GM23338 (cell line): ENCODE measurements around the gene PACS1. TPM values are rescaled to one million over a fixed set of nuclear protein-coding genes. Genes with fewer than 3 reads are reported as not detected.

Experiments
- ATAC-seq: fragments of 200-7000 bp; cut with Tn5 transposase; 3 replicates; pipeline ENCODE4 v1.9.1; 2020
- DNase-seq: peaks from one replicate; pipeline ENCODE4 v3.0.0-alpha.2; 2015; ENCODE audit warnings: low spot score
- H2AFZ ChIP-seq: fragments of 200-600 bp; sonication (generic); 2 replicates; pipeline ENCODE4 v1.8.0; 2016; ENCODE audit warnings: antibody characterized with exemption, mild to moderate bottlenecking, moderate library complexity
- H3F3A ChIP-seq: fragments of 200-600 bp; sonication (generic); replicated peaks from 2 replicates; pipeline ENCODE4 v1.8.0; 2017; ENCODE audit warnings: antibody characterized with exemption, mixed run types, low read depth
- H3K27ac ChIP-seq: fragments of 200-600 bp; sonication (generic); 2 replicates; pipeline ENCODE4 v1.6.1; 2016; ENCODE audit warnings: low read depth
- H3K27me3 ChIP-seq: fragments of 200-600 bp; sonication (generic); 2 replicates; pipeline ENCODE4 v1.8.0; 2016; ENCODE audit warnings: mild to moderate bottlenecking, mixed run types, moderate library complexity; ENCODE audit not compliant: insufficient read depth
- H3K36me3 ChIP-seq: fragments of 200-600 bp; sonication (generic); 2 replicates; pipeline ENCODE4 v1.8.0; 2016; ENCODE audit warnings: mild to moderate bottlenecking; ENCODE audit not compliant: insufficient read depth
- H3K4me1 ChIP-seq: fragments of 200-600 bp; sonication (generic); 2 replicates; pipeline ENCODE4 v1.8.0; 2016; ENCODE audit warnings: mild to moderate bottlenecking, moderate library complexity; ENCODE audit not compliant: insufficient read depth
- H3K4me2 ChIP-seq: fragments of 200-600 bp; sonication (generic); 2 replicates; pipeline ENCODE4 v1.7.1; 2017; ENCODE audit warnings: mixed run types
- H3K4me3 ChIP-seq: fragments of 200-600 bp; sonication (generic); 2 replicates; pipeline ENCODE4 v1.6.1; 2016; ENCODE audit warnings: mixed run types
- H3K79me2 ChIP-seq: fragments of 200-600 bp; sonication (generic); replicated peaks from 2 replicates; pipeline ENCODE4 v1.8.0; 2017; ENCODE audit warnings: mild to moderate bottlenecking; ENCODE audit not compliant: insufficient read depth
- H3K9me2 ChIP-seq: fragments of 200-600 bp; sonication (generic); 2 replicates; pipeline ENCODE4 v1.8.0; 2017; ENCODE audit not compliant: insufficient read depth
- H4K20me1 ChIP-seq: fragments of 200-600 bp; sonication (generic); replicated peaks from 2 replicates; pipeline ENCODE4 v1.8.0; 2017; ENCODE audit warnings: mild to moderate bottlenecking; ENCODE audit not compliant: insufficient read depth
- H3K27ac Mint-ChIP-seq: 2 replicates; pipeline ENCODE4 v1.8.0; 2020; ENCODE audit warnings: inconsistent platforms, mild to moderate bottlenecking, moderate library complexity, mixed read lengths
- H3K27me3 Mint-ChIP-seq: 3 replicates; pipeline ENCODE4 v1.8.0; 2022; ENCODE audit warnings: low read depth, mild to moderate bottlenecking, moderate library complexity, mixed read lengths, inconsistent platforms; ENCODE audit not compliant: insufficient read depth, poor library complexity
- H3K36me3 Mint-ChIP-seq: 3 replicates; pipeline ENCODE4 v1.8.0; 2021; ENCODE audit warnings: low read depth, mild to moderate bottlenecking, inconsistent platforms, moderate library complexity, mixed read lengths
- H3K4me1 Mint-ChIP-seq: 3 replicates; pipeline ENCODE4 v1.8.0; 2020; ENCODE audit warnings: mild to moderate bottlenecking, inconsistent platforms, mixed read lengths
- H3K4me3 Mint-ChIP-seq: 3 replicates; pipeline ENCODE4 v1.8.0; 2021; ENCODE audit warnings: moderate library complexity, mild to moderate bottlenecking, inconsistent platforms, mixed read lengths
- H3K9me3 Mint-ChIP-seq: 3 replicates; pipeline ENCODE4 v1.8.0; 2020; ENCODE audit warnings: moderate library complexity, mild to moderate bottlenecking, inconsistent platforms, mixed read lengths
- CREB1 ChIP-seq: fragments of 250-450 bp; sonication (Bioruptor Pico); IDR thresholded peaks from 2 replicates; pipeline ENCODE4 v1.5.0; 2020; ENCODE audit warnings: low read depth, mild to moderate bottlenecking, moderate library complexity
- EZH2 ChIP-seq: fragments of 200-600 bp; sonication (generic); IDR thresholded peaks from one replicate; pipeline ENCODE4 v1.8.0; 2017; ENCODE audit warnings: antibody characterized with exemption, mild to moderate bottlenecking, low read depth; ENCODE audit not compliant: unreplicated experiment
- EZH2phosphoT487 ChIP-seq: fragments of 200-600 bp; sonication (generic); IDR thresholded peaks from one replicate; pipeline ENCODE4 v1.8.1; 2018; ENCODE audit warnings: antibody characterized with exemption; ENCODE audit not compliant: unreplicated experiment
- JUNB ChIP-seq: IDR thresholded peaks from one replicate; pipeline ENCODE4 v1.6.1; 2016; ENCODE audit warnings: antibody characterized with exemption; ENCODE audit not compliant: unreplicated experiment
- POLR2AphosphoS5 ChIP-seq: IDR thresholded peaks from 2 replicates; pipeline ENCODE4 v1.6.1; 2016; ENCODE audit warnings: antibody characterized with exemption, low read depth
- ZNF331 ChIP-seq: fragments of 250-450 bp; sonication (Bioruptor Pico); IDR thresholded peaks from 2 replicates; pipeline ENCODE4 v1.5.0; 2020; ENCODE audit warnings: low read depth, mild to moderate bottlenecking, moderate library complexity
- polyA plus RNA-seq: library from polyadenylated mRNA; unstranded; fragments of >200 nt; fragmentation: Nextera tagmentation; extraction: Ambion mirVana; gene quantifications from 2 replicates; pipeline ENCODE4 v1.2.1, GENCODE V29; 2016
- total RNA-seq: library from RNA; depleted of rRNA; stranded (reverse); fragments of >200 nt; shearing (Covaris generic); gene quantifications from 2 replicates; pipeline ENCODE4 v1.2.3, GENCODE V29; 2014
- TF ChIP-seq, protein P1 (sequence below), 2 experiments: fragments of 200-600 bp in 1 of 2; sonication (generic) in 1 of 2; conservative IDR thresholded peaks; 2 replicates each; pipeline versions ENCODE4 v1.5.1 to v1.6.1; 2016 to 2017; ENCODE audit warnings: antibody characterized with exemption in 2 of 2, low read depth in 2 of 2, mild to moderate bottlenecking in 2 of 2, moderate library complexity in 1 of 2
- TF ChIP-seq, protein P2 (sequence below): IDR thresholded peaks from 2 replicates; pipeline ENCODE4 v1.6.1; 2016; ENCODE audit warnings: antibody characterized with exemption
- TF ChIP-seq, protein P3 (sequence below): fragments of 250-450 bp; sonication (Bioruptor Pico); IDR thresholded peaks from 2 replicates; pipeline ENCODE4 v1.5.0; 2020; ENCODE audit warnings: mild to moderate bottlenecking, moderate library complexity

Gene PACS1
- total and polyA plus RNA-seq, 2 experiments from 2014 or later = 8.0 to 37.5 TPM

DNA sequence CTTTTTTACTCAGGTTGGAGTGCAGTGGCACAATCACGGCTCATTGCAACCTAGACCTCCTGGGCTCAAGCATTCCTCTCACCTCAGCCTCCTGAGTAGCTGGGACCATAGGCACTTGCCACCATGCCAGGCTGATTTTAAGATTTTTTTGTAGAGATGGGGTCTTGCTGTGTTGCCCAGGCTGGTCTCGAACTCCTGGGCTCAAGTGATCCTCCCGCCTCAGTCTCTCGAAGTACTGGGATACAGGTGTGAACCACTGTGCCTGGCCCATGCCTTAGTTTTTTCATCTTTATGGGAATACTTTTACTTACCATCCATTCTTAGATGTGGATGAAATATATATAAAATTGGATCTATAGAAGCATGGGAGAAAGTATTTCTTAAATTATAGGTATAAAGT lies 5.2 kb downstream of the PACS1 start:
- H2AFZ ChIP-seq = no peak overlapping the region
- Mint-ChIP-seq H3K9me3 (no peaks in the 10 kb centered on the region), H3K36me3 (peaks cover 5% of the 10 kb centered on the region), H3K27ac (no peak overlapping the region), H3K27me3 (peaks cover 6% of the 10 kb centered on the region), H3K4me3 (no peak overlapping the region), H3K4me1 (peaks cover 14% of the 10 kb centered on the region)
- H3K4me2 ChIP-seq = no peak overlapping the region
- TF ChIP-seq, protein P1, sequence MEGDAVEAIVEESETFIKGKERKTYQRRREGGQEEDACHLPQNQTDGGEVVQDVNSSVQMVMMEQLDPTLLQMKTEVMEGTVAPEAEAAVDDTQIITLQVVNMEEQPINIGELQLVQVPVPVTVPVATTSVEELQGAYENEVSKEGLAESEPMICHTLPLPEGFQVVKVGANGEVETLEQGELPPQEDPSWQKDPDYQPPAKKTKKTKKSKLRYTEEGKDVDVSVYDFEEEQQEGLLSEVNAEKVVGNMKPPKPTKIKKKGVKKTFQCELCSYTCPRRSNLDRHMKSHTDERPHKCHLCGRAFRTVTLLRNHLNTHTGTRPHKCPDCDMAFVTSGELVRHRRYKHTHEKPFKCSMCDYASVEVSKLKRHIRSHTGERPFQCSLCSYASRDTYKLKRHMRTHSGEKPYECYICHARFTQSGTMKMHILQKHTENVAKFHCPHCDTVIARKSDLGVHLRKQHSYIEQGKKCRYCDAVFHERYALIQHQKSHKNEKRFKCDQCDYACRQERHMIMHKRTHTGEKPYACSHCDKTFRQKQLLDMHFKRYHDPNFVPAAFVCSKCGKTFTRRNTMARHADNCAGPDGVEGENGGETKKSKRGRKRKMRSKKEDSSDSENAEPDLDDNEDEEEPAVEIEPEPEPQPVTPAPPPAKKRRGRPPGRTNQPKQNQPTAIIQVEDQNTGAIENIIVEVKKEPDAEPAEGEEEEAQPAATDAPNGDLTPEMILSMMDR (conservative IDR thresholded peaks at IDR 0.05; ENCODE audit: low read depth in 2 of 2) = no peak
- no peak for TF ChIP-seq POLR2AphosphoS5
- no peak for TF ChIP-seq EZH2phosphoT487
- TF ChIP-seq, protein P2, sequence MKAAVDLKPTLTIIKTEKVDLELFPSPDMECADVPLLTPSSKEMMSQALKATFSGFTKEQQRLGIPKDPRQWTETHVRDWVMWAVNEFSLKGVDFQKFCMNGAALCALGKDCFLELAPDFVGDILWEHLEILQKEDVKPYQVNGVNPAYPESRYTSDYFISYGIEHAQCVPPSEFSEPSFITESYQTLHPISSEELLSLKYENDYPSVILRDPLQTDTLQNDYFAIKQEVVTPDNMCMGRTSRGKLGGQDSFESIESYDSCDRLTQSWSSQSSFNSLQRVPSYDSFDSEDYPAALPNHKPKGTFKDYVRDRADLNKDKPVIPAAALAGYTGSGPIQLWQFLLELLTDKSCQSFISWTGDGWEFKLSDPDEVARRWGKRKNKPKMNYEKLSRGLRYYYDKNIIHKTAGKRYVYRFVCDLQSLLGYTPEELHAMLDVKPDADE = no peak
- TF ChIP-seq, protein P3, sequence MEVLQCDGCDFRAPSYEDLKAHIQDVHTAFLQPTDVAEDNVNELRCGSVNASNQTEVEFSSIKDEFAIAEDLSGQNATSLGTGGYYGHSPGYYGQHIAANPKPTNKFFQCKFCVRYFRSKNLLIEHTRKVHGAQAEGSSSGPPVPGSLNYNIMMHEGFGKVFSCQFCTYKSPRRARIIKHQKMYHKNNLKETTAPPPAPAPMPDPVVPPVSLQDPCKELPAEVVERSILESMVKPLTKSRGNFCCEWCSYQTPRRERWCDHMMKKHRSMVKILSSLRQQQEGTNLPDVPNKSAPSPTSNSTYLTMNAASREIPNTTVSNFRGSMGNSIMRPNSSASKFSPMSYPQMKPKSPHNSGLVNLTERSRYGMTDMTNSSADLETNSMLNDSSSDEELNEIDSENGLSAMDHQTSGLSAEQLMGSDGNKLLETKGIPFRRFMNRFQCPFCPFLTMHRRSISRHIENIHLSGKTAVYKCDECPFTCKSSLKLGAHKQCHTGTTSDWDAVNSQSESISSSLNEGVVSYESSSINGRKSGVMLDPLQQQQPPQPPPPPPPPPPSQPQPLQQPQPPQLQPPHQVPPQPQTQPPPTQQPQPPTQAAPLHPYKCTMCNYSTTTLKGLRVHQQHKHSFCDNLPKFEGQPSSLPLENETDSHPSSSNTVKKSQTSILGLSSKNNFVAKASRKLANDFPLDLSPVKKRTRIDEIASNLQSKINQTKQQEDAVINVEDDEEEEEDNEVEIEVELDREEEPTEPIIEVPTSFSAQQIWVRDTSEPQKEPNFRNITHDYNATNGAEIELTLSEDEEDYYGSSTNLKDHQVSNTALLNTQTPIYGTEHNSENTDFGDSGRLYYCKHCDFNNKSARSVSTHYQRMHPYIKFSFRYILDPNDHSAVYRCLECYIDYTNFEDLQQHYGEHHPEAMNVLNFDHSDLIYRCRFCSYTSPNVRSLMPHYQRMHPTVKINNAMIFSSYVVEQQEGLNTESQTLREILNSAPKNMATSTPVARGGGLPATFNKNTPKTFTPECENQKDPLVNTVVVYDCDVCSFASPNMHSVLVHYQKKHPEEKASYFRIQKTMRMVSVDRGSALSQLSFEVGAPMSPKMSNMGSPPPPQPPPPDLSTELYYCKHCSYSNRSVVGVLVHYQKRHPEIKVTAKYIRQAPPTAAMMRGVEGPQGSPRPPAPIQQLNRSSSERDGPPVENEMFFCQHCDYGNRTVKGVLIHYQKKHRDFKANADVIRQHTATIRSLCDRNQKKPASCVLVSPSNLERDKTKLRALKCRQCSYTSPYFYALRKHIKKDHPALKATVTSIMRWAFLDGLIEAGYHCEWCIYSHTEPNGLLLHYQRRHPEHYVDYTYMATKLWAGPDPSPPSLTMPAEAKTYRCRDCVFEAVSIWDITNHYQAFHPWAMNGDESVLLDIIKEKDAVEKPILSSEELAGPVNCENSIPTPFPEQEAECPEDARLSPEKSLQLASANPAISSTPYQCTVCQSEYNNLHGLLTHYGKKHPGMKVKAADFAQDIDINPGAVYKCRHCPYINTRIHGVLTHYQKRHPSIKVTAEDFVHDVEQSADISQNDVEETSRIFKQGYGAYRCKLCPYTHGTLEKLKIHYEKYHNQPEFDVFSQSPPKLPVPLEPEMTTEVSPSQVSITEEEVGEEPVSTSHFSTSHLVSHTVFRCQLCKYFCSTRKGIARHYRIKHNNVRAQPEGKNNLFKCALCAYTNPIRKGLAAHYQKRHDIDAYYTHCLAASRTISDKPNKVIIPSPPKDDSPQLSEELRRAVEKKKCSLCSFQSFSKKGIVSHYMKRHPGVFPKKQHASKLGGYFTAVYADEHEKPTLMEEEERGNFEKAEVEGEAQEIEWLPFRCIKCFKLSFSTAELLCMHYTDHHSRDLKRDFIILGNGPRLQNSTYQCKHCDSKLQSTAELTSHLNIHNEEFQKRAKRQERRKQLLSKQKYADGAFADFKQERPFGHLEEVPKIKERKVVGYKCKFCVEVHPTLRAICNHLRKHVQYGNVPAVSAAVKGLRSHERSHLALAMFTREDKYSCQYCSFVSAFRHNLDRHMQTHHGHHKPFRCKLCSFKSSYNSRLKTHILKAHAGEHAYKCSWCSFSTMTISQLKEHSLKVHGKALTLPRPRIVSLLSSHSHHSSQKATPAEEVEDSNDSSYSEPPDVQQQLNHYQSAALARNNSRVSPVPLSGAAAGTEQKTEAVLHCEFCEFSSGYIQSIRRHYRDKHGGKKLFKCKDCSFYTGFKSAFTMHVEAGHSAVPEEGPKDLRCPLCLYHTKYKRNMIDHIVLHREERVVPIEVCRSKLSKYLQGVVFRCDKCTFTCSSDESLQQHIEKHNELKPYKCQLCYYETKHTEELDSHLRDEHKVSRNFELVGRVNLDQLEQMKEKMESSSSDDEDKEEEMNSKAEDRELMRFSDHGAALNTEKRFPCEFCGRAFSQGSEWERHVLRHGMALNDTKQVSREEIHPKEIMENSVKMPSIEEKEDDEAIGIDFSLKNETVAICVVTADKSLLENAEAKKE (CRISPR knock-in tag) = no peak
- no peak for TF ChIP-seq CREB1 (CRISPR knock-in tag)
- TF ChIP-seq JUNB = no peak
- TF ChIP-seq ZNF331 (CRISPR knock-in tag) = no peak
- no peak for TF ChIP-seq EZH2
- peaks cover 47% of the 10 kb centered on the region for H3K79me2 ChIP-seq
- H3K9me2 ChIP-seq = no peaks in the 10 kb centered on the region
- peaks cover 13% of the 10 kb centered on the region for H3K4me1 ChIP-seq
- H3K36me3 ChIP-seq = peaks cover 6% of the 10 kb centered on the region
- H4K20me1 ChIP-seq = peaks cover 14% of the 10 kb centered on the region
- H3F3A ChIP-seq = peaks cover 6% of the 10 kb centered on the region; the same call in 1 of the 2 replicates
- H3K27ac ChIP-seq = no peak overlapping the region
- H3K27me3 ChIP-seq = no peaks in the 10 kb centered on the region
- ATAC-seq (no peak), DNase-seq (no peak)
- no peak overlapping the region for H3K4me3 ChIP-seq
